ENCODE data around the gene C11orf91. TPM values are rescaled to one million over a fixed set of nuclear protein-coding genes. Genes with fewer than 3 reads are reported as not detected.

Gene C11orf91
- total and polyA plus RNA-seq, 4 donors, result 0.97 TPM; not detected in 3

DNA sequence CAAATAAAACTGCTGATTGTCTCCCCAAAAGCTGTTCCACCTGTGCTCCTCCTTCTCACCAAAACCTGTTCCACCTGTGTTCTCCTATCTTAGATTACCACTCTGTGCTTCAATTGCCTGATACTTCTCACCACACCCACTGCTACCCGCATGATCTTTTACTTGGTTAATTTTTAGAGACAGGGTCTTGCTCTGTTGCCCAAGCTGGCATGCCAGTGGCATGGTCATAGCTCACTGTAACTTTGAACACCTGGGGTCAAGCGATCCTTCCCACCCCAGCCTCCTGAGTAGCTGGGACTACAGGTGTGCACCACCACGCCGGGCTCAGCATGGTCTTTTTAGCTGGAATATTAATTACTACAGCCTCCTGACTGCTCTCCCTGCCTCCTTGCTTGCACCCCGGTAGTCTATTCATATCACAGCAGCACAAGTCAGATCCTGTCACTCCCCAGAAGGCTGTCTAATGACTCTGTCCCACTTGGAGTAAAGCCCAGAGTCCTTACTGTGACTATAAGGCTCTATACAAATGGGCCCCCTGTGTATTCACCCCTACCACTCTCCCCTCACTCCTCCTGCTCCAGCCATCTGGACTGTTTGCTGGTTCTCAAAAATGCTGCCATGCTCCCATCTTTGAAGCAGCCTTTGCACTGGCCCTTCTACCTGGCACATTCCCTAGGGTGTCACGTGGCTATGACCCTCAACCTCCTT is 3.5 kb downstream of the C11orf91 start:
- Histone ChIP-seq H3K9me3 (ENCODE audit: control insufficient read depth, low read length) (no peaks in the 10 kb centered on the region), H3K4me3 (ENCODE audit: low read length in 2 of 2) (no peak overlapping the region), H3K4me1 (ENCODE audit: control insufficient read depth in 1 of 2, insufficient read depth in 2 of 2, low read length in 2 of 2) (peaks cover 0 to under 1% of the 10 kb centered on the region in 2 donors), H3K36me3 (ENCODE audit: control insufficient read depth in 1 of 2, insufficient read depth in 2 of 2, low read length in 1 of 2) (no peaks in the 10 kb centered on the region), H3K27ac (ENCODE audit: low read depth in 1 of 2, low read length in 2 of 2) (no peak overlapping the region), H3K27me3 (ENCODE audit: control insufficient read depth in 1 of 2, insufficient read depth in 2 of 2, low read length in 1 of 2) (no peaks in the 10 kb centered on the region)
- WGBS, 2 donors, result 86% methylated on average over 6 of the region's 6 CpGs
- no peak for ATAC-seq (ENCODE audit: low FRiP score)
- DNase-seq, result no peak
- intact Hi-C loops (cut with DNase I), result loop anchor here in 1 of 2 donors (10.0 kb wide), 1 partner anchor 442 kb away; the partner anchor contains the start of gene HIPK3

GRCh38 chr11:33696411-33696810 is 4.2 kb downstream of the C11orf91 start:
- Histone ChIP-seq H3K27ac (ENCODE audit: low read depth in 1 of 2, low read length in 2 of 2) (no peak overlapping the region), H3K9me3 (ENCODE audit: control insufficient read depth, low read length) (no peaks in the 10 kb centered on the region), H3K36me3 (ENCODE audit: control insufficient read depth in 1 of 2, insufficient read depth in 2 of 2, low read length in 1 of 2) (no peaks in the 10 kb centered on the region), H3K4me1 (ENCODE audit: control insufficient read depth in 1 of 2, insufficient read depth in 2 of 2, low read length in 2 of 2) (peaks cover 0 to 3% of the 10 kb centered on the region in 2 donors), H3K4me3 (ENCODE audit: low read length in 2 of 2) (no peak overlapping the region), H3K27me3 (ENCODE audit: control insufficient read depth in 1 of 2, insufficient read depth in 2 of 2, low read length in 1 of 2) (no peaks in the 10 kb centered on the region)
- intact Hi-C loops (cut with DNase I), result loop anchor here in 1 of 2 donors (10.0 kb wide), 1 partner anchor 442 kb away; the partner anchor contains the start of gene HIPK3
- DNase-seq (no peak), ATAC-seq (ENCODE audit: low FRiP score) (no peak)
- 92 to 95% methylated on average over 5 of the region's 5 CpGs for WGBS, 2 donors

GRCh38 chr11:33695051-33695566 is 5.5 kb downstream of the C11orf91 start:
- DNase-seq (no peak), ATAC-seq (ENCODE audit: low FRiP score) (no peak)
- no peaks in the 10 kb centered on the region for H3K36me3 ChIP-seq (ENCODE audit: control insufficient read depth in 1 of 2, insufficient read depth in 2 of 2, low read length in 1 of 2)
- 55 to 59% methylated on average over 4 of the region's 4 CpGs for WGBS, 2 donors
- no peak overlapping the region for H3K4me3 ChIP-seq (ENCODE audit: low read length in 2 of 2)
- H3K9me3 ChIP-seq (ENCODE audit: control insufficient read depth, low read length), result no peaks in the 10 kb centered on the region
- no peaks in the 10 kb centered on the region for H3K27me3 ChIP-seq (ENCODE audit: control insufficient read depth in 1 of 2, insufficient read depth in 2 of 2, low read length in 1 of 2)
- no peak overlapping the region for H3K27ac ChIP-seq (ENCODE audit: low read depth in 1 of 2, low read length in 2 of 2)
- peaks cover 0 to 3% of the 10 kb centered on the region in 2 donors for H3K4me1 ChIP-seq (ENCODE audit: control insufficient read depth in 1 of 2, insufficient read depth in 2 of 2, low read length in 2 of 2)
- intact Hi-C loops (cut with DNase I), result loop anchor here in 1 of 2 donors (10.0 kb wide), 1 partner anchor 440 kb away; the partner anchor contains the start of gene HIPK3

DNA sequence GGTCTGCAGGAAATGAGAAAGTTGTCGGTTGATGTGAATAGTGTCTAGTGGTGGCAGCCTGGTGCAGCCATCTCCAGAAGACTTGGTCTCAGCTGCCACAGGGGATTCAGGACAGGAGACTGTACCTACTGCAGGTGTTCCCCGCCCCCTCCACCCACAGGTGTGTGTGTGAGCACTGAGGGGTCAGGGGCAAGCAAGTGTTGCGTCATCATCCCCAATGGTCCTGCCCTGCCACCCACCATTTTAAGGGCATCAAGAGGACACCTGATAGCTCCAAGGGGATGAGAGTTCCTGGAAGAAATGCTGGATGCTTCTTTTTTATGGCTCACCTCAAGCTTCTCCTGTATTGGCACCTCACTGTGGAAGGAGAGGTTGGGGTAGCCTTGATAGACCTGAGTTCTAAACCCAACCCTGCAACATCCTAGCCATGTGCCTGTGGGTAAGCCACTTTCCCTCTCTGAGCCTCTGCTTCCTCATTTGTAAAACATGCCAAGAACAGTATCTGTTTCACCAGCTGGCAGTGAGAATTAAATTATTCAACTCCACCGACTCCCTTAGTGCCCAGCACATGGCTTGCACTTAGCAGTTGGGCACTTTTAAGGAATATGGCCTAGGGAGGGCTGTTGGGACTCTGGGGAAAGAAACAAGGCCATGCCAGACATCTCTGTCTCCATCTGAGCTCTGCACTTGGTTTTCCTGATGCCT is 6.1 kb downstream of the C11orf91 start:
- no peaks in the 10 kb centered on the region for H3K27me3 ChIP-seq (ENCODE audit: control insufficient read depth in 1 of 2, insufficient read depth in 2 of 2, low read length in 1 of 2)
- H3K4me1 ChIP-seq (ENCODE audit: control insufficient read depth in 1 of 2, insufficient read depth in 2 of 2, low read length in 2 of 2), result peaks cover 0 to 3% of the 10 kb centered on the region in 2 donors
- no peaks in the 10 kb centered on the region for H3K36me3 ChIP-seq (ENCODE audit: control insufficient read depth in 1 of 2, insufficient read depth in 2 of 2, low read length in 1 of 2)
- DNase-seq (no peak), ATAC-seq (ENCODE audit: low FRiP score) (no peak)
- H3K4me3 ChIP-seq (ENCODE audit: low read length in 2 of 2), result no peak overlapping the region
- H3K9me3 ChIP-seq (ENCODE audit: control insufficient read depth, low read length), result no peaks in the 10 kb centered on the region
- WGBS, 2 donors, result 79% methylated on average over 4 of the region's 4 CpGs
- intact Hi-C loops (cut with DNase I), result loop anchor here (5.0 to 10.0 kb wide), 3 partner anchors 437 to 532 kb away; partner anchors contain the start of genes HIPK3 (in 2 of the 2) and CSTF3 (in 1 of the 2)
- no peak overlapping the region for H3K27ac ChIP-seq (ENCODE audit: low read depth in 1 of 2, low read length in 2 of 2)

DNA sequence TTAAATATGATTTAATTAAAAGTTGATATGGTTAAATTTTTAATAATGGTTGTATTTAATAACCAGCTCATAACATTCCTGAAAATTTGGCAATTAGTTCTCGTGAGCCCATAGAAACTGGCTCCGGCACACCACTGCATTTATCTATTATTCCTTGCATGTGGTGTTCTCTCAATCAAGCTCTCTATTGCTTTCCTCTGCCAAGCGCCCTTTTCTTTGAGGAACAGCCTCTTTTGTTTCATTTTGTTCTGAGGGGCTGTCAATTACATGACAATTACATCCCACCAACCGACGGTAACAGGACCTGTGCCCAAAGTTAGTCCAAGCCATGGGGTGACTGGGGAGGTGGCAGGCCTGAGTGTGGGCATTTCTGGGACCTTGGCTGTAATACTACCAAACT is 8.1 kb downstream of the C11orf91 start:
- Histone ChIP-seq H3K9me3 (ENCODE audit: control insufficient read depth, low read length) (no peaks in the 10 kb centered on the region), H3K36me3 (ENCODE audit: control insufficient read depth in 1 of 2, insufficient read depth in 2 of 2, low read length in 1 of 2) (no peaks in the 10 kb centered on the region), H3K4me1 (ENCODE audit: control insufficient read depth in 1 of 2, insufficient read depth in 2 of 2, low read length in 2 of 2) (peaks cover 0 to 3% of the 10 kb centered on the region in 2 donors), H3K4me3 (ENCODE audit: low read length in 2 of 2) (no peak overlapping the region), H3K27ac (ENCODE audit: low read depth in 1 of 2, low read length in 2 of 2) (peak overlapping the region in 1 of 2 donors; percentile 1), H3K27me3 (ENCODE audit: control insufficient read depth in 1 of 2, insufficient read depth in 2 of 2, low read length in 1 of 2) (no peaks in the 10 kb centered on the region)
- 28 to 32% methylated on average over 5 of the region's 5 CpGs for WGBS, 2 donors
- ATAC-seq (ENCODE audit: low FRiP score) (no peak), DNase-seq (no peak)
- intact Hi-C loops (cut with DNase I), result loop anchor here (2.0 to 10.0 kb wide), 4 partner anchors 44 to 530 kb away; partner anchors contain the start of genes HIPK3 (in 2 of the 2), CD59 (in 1 of the 2) and CSTF3 (in 1 of the 2)

DNA sequence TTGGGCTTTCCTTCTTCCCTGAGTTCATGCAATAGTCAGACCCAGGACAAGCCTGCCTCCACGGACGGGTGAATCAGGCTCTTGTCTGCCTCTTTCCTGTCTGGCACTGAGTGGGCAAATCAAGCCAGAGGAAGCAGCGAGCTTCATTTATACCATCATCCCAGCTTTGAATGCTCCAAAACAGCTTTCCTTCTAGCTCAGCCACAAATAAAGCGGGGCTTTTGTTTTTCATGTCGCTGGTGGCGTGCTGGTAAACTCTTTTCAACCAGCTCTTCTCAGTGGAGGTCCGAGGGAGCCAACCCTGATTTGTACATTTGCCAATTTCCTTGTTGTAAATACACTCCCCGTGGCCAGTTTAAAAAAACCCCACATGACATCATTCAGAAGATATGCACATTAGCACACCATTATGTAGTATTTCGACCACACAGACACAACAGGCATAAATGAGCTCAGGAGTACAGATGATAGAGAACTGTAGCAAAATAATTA is 8.6 kb downstream of the C11orf91 start:
- Histone ChIP-seq H3K4me1 (ENCODE audit: control insufficient read depth in 1 of 2, insufficient read depth in 2 of 2, low read length in 2 of 2) (peaks cover 0 to 3% of the 10 kb centered on the region in 2 donors), H3K9me3 (ENCODE audit: control insufficient read depth, low read length) (no peaks in the 10 kb centered on the region), H3K4me3 (ENCODE audit: low read length in 2 of 2) (peak overlapping the region in 1 of 2 donors; percentile 19), H3K27ac (ENCODE audit: low read depth in 1 of 2, low read length in 2 of 2) (peak overlapping the region in 1 of 2 donors; percentile 89), H3K27me3 (ENCODE audit: control insufficient read depth in 1 of 2, insufficient read depth in 2 of 2, low read length in 1 of 2) (no peaks in the 10 kb centered on the region), H3K36me3 (ENCODE audit: control insufficient read depth in 1 of 2, insufficient read depth in 2 of 2, low read length in 1 of 2) (no peaks in the 10 kb centered on the region)
- ATAC-seq (ENCODE audit: low FRiP score), result peak; percentile 78
- 1 to 3% methylated on average over 9 of the region's 9 CpGs for WGBS, 2 donors
- peak; percentile 85 to 87 for DNase-seq
- intact Hi-C loops (cut with DNase I), result loop anchor here (2.0 to 10.0 kb wide), 4 partner anchors 45 to 530 kb away; partner anchors contain the start of genes HIPK3 (in 2 of the 2), CD59 (in 1 of the 2) and CSTF3 (in 1 of the 2)

- no peaks in the 10 kb centered on the region for H3K9me3 ChIP-seq (ENCODE audit: control insufficient read depth, low read length)
- intact Hi-C loops (cut with DNase I), result loop anchor here (5.0 to 10.0 kb wide), 3 partner anchors 434 to 529 kb away; partner anchors contain the start of genes HIPK3 (in 2 of the 2) and CSTF3 (in 1 of the 2)
- peaks cover 0 to 3% of the 10 kb centered on the region in 2 donors for H3K4me1 ChIP-seq (ENCODE audit: control insufficient read depth in 1 of 2, insufficient read depth in 2 of 2, low read length in 2 of 2)
- H3K27me3 ChIP-seq (ENCODE audit: control insufficient read depth in 1 of 2, insufficient read depth in 2 of 2, low read length in 1 of 2), result no peaks in the 10 kb centered on the region
- no peaks in the 10 kb centered on the region for H3K36me3 ChIP-seq (ENCODE audit: control insufficient read depth in 1 of 2, insufficient read depth in 2 of 2, low read length in 1 of 2)
- no peak for DNase-seq
- peak overlapping the region in 1 of 2 donors; percentile 89 for H3K27ac ChIP-seq (ENCODE audit: low read depth in 1 of 2, low read length in 2 of 2)
- WGBS, 2 donors, result 87 to 92% methylated on average over 6 of the region's 6 CpGs
- no peak for ATAC-seq (ENCODE audit: low FRiP score)
- no peak overlapping the region for H3K4me3 ChIP-seq (ENCODE audit: low read length in 2 of 2)
These were observed 9.4 kb downstream of the C11orf91 start for GRCh38 chr11:33691066-33691864.

Measured in aorta (tissue), 5 donors.